ENCODE data around the gene ZBTB7C.

ZBTB7C gene

GRCh38 chr18:48033790-48034650, 375.2 kb downstream of the ZBTB7C start:
- DNase-seq (ENCODE audit: low spot score): no peak

DNA sequence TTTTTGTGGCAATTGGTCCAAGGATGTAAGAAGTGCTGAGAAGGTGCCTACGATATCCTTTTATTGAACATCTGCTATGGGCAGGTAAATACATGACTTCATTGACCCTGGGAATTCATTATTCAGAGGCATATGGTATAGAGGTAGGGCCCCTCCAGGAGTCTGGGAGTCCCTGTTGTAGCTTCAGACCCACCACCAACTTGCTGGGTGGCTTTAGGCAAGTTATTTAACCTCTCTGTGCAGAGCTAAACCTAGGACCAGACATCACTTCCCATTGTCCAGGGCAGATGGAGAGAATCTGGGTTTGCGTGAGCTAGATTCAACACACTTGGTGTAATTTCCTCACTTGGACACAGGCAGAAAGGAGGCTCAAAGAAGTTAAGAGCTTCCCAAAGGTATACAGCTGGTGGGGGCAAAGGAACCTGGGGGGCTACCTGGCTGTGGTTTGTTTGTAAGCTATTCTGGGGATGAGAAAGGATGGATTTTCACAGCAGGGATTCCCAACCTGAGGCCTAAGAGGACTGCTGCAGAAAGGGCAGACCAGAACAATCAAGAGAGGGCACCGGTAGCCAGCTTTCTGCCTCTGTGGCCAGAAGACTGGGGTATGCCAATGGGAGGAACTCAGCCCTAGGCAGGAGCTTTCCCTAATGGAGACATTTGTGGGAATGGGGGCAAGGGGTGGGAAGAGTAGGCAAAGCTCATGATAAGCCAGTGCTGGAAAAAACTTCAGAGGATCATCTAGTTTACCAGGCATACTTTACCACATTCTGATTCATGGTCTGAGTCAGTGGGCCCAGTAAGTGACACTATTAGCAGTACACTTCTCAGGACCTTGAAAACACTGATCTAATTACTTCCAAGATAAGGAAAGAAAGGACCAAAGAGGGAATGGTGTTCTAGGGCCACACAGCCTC, 376.1 kb downstream of the ZBTB7C start:
- no peak for DNase-seq (ENCODE audit: low spot score)

GRCh38 chr18:48031641-48032040, 377.5 kb downstream of the ZBTB7C start:
- DNase-seq (ENCODE audit: low spot score): no peak

DNA sequence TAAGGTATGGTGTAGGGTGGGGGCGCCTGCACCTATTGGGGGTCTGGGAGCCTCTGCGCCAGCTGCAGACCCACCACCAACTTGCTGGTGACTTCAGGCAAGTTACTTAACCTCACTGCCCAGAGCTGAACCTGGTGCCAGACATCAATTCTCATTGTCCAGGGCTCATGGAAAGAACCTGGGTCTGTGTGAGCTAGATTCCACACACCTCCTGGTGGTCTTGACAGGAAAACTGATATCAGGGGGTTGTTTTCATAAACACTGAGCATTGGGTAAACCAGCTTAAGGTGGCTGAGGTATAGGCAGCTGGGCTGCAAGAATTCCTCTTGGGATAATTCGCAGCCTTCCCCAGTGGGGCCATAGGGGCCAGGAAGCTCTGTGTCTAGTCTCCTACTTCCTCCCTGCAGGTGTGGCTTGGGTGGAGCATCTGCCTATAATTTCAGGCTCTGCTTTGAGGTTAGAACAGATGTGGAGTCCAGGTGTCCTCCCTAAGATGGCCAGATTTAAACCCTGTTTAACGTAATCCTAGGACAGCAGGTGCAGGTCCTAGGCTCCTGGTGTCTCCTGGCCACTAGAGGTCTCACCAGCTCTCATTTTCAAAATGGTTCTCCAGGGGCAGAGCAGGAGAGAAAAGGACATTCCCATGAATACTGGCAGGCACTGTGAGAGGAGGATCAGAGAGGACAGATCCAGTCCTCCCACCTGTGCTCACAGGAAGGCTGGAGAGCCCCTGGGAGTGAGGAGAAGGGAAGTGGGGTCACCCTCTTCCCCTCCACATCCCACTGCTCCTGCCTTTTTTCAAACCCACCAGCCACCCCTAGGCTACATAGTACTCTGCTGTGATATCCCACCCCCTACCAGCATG, 378.3 kb downstream of the ZBTB7C start:
- peak; percentile 29 for DNase-seq (ENCODE audit: low spot score)

DNA sequence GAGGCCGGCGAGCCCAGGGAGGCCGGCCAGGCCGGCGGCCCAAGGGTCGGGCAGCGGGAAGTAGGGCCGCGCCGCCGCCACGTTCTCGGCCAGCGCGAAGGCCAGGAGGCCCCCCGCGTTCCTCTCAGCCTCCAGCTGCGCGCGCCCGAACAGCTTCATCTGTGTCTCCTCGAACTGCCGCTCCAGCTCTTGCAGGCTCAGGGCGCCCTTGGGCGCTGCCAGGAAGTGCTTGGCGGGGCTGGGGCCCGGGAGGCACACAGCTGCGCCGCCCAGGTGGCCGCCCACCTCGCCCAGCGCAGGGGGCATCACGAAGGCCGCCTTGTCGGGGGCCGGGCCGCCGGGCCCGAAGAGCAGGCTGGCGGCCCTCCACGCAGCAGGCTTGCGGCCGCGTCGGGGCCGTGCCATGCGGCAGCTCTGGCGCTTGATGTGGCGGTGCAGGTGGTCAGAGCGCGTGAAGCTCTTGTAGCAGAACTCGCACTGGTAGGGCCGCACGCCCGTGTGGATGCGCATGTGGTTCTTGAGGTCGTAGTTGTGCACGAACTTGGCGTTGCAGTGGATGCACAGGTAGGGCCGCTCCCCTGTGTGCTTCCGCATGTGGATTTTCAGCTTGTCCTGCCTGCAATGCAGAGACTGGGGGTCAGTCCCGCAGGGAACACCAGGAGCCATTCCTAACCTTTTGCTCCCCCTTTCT, 379.7 kb downstream of the ZBTB7C start:
- no peak for DNase-seq (ENCODE audit: low spot score)

- no peak for DNase-seq (ENCODE audit: low spot score)
Observed at GRCh38 chr18:48028696-48029095, 380.5 kb downstream of the ZBTB7C start.

DNA sequence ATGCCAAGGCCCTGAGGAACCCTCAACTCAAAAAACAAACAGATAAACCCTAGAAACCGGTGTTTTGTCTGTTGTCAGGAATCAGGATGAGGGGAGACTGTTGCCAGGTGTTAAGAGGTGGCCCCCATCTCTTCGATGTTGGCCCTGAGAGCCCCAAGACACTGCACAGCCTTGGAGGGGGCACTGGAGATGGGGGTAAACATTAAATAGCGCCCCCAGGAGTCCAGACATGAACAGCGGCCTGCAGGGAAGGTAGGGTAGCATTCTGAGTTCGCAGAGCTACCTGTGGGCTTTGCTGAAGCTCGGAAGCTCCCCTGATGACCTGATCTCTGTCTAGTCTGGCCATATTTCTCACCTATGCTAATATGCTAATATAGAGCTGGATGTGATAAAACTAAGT, 381.1 kb downstream of the ZBTB7C start:
- DNase-seq (ENCODE audit: low spot score): no peak

GRCh38 chr18:48027401-48027963, 381.7 kb downstream of the ZBTB7C start:
- peak; percentile 24 for DNase-seq (ENCODE audit: low spot score)

DNA sequence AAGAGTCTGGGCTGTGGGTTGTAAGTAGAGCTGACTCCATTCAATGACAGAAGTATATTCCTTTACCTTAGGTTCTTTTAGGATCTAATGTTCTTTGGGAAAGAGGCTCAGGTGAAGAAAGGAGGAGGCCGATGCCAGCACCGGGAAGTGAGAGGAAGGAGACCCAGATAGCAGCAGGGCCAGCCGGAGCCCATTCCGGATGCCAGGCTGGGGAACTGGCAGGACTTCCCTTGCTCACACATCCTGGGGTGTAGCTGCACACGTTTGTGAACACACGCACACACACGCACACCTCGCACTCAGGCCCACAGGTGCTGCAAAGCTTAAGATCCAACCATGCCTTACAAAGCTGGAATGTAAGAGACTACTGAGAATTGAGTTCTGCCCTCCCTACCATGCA, 383.0 kb downstream of the ZBTB7C start:
- DNase-seq (ENCODE audit: low spot score): no peak

DNA sequence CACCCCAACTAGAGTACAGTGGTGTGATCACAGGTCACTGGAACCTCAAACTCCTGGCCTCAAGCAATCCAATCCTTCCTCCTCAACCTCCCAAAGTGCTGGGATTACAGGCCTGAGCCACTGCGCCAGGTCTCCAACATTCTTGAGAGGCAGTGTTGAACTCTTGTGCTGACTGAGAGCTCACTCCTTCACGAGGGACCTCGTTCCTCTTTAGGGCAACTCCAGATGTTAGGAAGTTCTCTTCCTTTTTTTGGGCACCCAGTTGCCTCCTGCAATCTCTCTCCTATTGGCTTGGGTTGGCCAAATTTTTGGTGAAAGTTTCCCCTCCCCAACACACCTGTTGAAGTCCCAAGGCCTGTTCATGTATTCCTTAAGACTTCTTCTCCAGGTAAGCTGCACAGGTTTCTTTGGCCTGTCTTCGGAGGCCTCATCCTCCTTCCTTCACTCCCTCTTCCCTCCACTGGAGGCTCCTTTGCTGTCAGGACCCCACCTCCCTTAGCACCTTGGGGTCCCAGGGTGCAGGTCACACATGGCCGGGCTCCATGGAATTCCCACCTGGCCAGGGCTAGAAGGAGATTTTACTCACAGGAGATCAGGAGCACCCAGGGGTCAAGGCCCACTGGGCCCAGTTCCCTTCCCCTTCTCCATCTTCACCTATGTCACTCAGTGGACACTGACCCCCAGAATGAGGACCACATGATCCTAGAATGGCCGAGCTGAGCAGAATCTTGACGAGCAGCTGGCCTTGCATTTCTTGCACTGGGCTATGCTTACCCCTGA, 384.1 kb downstream of the ZBTB7C start:
- DNase-seq (ENCODE audit: low spot score): no peak

DNA sequence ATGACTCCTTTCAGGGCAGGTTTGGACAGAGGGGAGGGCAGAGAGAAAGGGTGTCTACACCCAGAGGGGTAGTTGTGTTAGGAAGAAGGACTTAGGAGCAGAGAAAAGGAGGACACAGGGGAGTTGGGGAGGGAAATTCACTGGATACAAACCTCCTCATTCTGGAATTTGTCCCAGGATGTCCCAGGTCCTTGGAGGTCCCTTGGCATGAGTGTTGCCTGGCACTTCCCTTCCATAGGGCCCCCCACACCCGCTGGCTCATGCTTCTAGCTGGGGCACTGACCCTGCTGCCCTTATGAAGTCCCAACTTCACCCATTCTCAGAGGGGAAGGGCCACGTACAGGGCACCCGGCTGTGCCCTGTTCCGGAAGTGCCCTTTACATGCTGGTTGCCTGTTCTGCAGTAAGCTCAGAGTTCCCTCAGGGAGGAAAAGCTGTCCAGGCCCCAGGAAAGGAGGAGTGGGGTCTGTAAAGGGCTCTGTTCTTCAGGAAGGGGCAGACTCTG, 385.1 kb downstream of the ZBTB7C start:
- DNase-seq (ENCODE audit: low spot score): no peak

- DNase-seq (ENCODE audit: low spot score): peak; percentile 17
Observed at GRCh38 chr18:48023334-48024008, 385.7 kb downstream of the ZBTB7C start.

DNA sequence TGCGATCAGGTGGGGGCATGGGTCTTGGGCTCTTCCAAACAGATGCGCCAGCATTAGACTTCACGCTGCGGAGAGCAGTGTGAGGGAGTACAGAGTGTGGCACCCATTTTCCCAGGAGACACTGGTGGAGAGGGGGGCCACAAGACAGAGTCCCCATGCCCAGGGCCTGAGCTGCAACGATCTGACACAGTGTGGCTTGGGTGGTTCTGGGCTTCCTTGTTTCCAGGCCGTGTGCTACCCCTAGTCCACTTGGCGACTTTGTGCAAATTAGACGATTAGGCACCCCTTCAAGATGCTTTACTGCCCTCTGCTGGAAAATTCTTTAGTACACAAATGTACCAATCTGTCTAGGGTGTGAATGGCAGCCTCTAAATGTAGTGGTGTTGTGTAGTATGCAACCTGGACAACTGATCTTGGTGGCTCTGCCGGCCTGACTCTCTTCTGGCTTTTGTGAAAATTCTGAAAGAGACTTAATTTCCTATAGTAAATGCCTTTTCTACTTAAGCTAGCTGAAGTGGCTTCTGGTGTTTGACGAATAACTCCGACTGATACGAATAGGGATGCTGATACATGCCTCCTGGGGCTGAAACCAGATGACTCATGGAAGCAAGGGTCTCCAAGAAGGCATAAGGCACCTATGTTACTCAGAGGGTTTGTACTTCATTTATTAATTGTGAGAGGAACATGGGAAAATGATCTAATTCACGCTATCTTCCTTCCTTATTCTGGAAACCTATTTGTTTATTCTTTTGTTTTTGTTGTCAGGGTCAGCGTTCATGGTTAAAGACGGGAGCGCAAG, 386.5 kb downstream of the ZBTB7C start:
- peak; percentile 69 for DNase-seq (ENCODE audit: low spot score)

- DNase-seq (ENCODE audit: low spot score): no peak
Observed at GRCh38 chr18:48022021-48022420, 387.2 kb downstream of the ZBTB7C start.

GRCh38 chr18:48021273-48021914, 387.8 kb downstream of the ZBTB7C start:
- no peak for DNase-seq (ENCODE audit: low spot score)

DNA sequence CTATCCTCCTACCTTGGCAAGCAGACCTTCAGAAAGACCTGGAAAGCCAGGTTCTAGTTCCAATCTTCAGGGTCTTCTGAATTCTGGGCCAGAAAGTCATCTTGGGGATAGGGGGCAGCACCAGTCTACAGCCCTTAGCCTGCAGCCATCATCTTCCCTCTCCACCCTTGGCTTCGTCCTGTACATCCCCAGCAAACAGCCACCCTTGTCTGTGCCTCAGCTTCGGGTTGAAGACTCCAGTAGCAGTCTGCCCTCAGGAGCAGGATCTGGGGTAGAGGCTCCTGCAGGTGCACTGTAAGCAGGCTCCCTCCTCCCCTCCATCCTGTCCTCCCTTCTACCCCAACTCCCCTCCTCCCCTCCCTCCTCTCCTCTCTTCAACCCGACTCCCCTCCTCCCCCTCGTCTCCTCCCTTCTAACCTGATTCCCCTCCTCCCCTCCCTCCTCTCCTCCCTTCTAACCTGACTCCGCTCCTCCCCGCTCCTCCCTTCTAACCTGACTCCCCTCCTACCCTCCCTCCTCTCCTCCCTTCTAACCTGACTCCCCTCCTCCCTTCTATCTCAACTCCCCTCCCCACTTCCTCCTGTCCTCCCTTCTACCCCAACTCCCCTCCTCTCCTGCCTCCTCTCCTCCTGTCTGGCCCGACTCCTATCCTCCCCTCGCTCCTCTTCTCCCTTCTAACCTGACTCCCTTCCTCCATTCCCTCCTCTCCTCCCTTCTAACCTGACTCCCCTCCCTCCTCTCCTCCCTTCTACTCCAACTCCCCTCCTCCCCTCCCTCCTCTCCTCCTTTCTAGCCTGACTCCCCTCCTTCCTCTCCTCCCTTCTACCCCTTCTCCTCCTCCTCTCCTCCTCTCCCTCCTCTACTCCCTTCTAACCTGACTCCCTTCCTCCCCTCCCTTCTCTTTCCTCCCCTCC, 388.6 kb downstream of the ZBTB7C start:
- DNase-seq (ENCODE audit: low spot score): no peak

Data from globus pallidus (tissue), 1 donor.